OCI-LY1 (cell line): ENCODE data around the gene RNF40.
A peak's percentile ranks its signal among the peaks of the same experiment; 100 is the strongest.

Experiments
- H2AFZ ChIP-seq: fragments of 200-600 bp; sonication (generic), shearing (Covaris generic); 2 replicates; pipeline ENCODE4 v1.6.0; 2014; ENCODE audit warnings: antibody characterized with exemption, mild to moderate bottlenecking, low read length
- H3F3A ChIP-seq: fragments of 200-600 bp; sonication (generic), shearing (Covaris generic); 2 replicates; pipeline ENCODE4 v1.6.0; 2014; ENCODE audit warnings: mild to moderate bottlenecking, antibody characterized with exemption, low read length, moderate library complexity; ENCODE audit not compliant: insufficient read depth
- H3K27ac ChIP-seq: fragments of 200-600 bp; sonication (generic); 2 replicates; pipeline ENCODE4 v1.5.1; 2014; ENCODE audit warnings: low read length, mixed run types, mild to moderate bottlenecking, low read depth; ENCODE audit not compliant: poor library complexity, severe bottlenecking
- H3K27me3 ChIP-seq: fragments of 200-600 bp; sonication (generic); 2 replicates; pipeline ENCODE4 v1.6.0; 2014; ENCODE audit warnings: antibody characterized with exemption, mild to moderate bottlenecking, low read length, moderate library complexity; ENCODE audit not compliant: insufficient read depth
- H3K36me3 ChIP-seq: fragments of 200-600 bp; sonication (generic); 2 replicates; pipeline ENCODE4 v1.6.1; 2014; ENCODE audit warnings: mild to moderate bottlenecking, antibody characterized with exemption, low read length, moderate library complexity, mixed read lengths; ENCODE audit not compliant: insufficient read depth
- H3K4me1 ChIP-seq: fragments of 200-600 bp; sonication (generic); 2 replicates; pipeline ENCODE4 v1.5.1; 2014; ENCODE audit warnings: mild to moderate bottlenecking, low read length, moderate library complexity; ENCODE audit not compliant: insufficient read depth, severe bottlenecking
- H3K4me2 ChIP-seq: fragments of 200-600 bp; sonication (generic), shearing (Covaris generic); 2 replicates; pipeline ENCODE4 v1.6.1; 2014; ENCODE audit warnings: low read length
- H3K4me3 ChIP-seq: fragments of 200-600 bp; sonication (generic); 2 replicates; pipeline ENCODE4 v1.5.1; 2014; ENCODE audit warnings: low read length, low read depth, mild to moderate bottlenecking, mixed read lengths; ENCODE audit not compliant: poor library complexity, severe bottlenecking
- H3K79me2 ChIP-seq: fragments of 200-600 bp; shearing (Covaris generic); 2 replicates; pipeline ENCODE4 v1.6.1; 2016; ENCODE audit warnings: mixed run types, low read length, mixed read lengths; ENCODE audit not compliant: insufficient read depth
- H3K9ac ChIP-seq: fragments of 200-600 bp; sonication (generic), shearing (Covaris generic); 2 replicates; pipeline ENCODE4 v1.6.1; 2014; ENCODE audit warnings: mild to moderate bottlenecking, low read length, mixed read lengths
- H3K9me2 ChIP-seq: fragments of 200-600 bp; sonication (generic), shearing (Covaris generic); 2 replicates; pipeline ENCODE4 v1.6.1; 2014; ENCODE audit warnings: low read depth, mild to moderate bottlenecking, low read length, mixed read lengths
- H3K9me3 ChIP-seq: fragments of 200-600 bp; shearing (Covaris generic); 2 replicates; pipeline ENCODE4 v1.6.1; 2014; ENCODE audit warnings: low read length, mixed read lengths
- H4K20me1 ChIP-seq: fragments of 200-600 bp; sonication (generic), shearing (Covaris generic); 2 replicates; pipeline ENCODE4 v1.6.0; 2016; ENCODE audit warnings: mild to moderate bottlenecking, low read length; ENCODE audit not compliant: insufficient read depth
- CTCF ChIP-seq: fragments of 200-600 bp; sonication (generic), shearing (Covaris generic); IDR thresholded peaks from 2 replicates; pipeline ENCODE4 v1.5.1; 2017; ENCODE audit warnings: mild to moderate bottlenecking, antibody characterized with exemption, low read length, moderate library complexity, mixed read lengths
- EZH2 ChIP-seq: fragments of 200-600 bp; sonication (generic), shearing (Covaris generic); IDR thresholded peaks from 2 replicates; pipeline ENCODE4 v1.8.0; 2017; ENCODE audit warnings: borderline replicate concordance, mixed run types, mild to moderate bottlenecking, antibody characterized with exemption, low read length, moderate library complexity, mixed read lengths

Gene RNF40

GRCh38 chr16:30786936-30787612 is 25.0 kb downstream of the RNF40 start, which contains the start of gene ZNF629:
Gene ZNF629 (minus strand): TSS chr16:30787205. CDS start chr16:30784482, 2,723 bp downstream.
- no peak within 1 kb of the TSS for H2AFZ ChIP-seq
- no peaks in the 10 kb centered on the region for H3K79me2 ChIP-seq

GRCh38 chr16:30787613-30788378 is 25.7 kb downstream of the RNF40 start:
- Histone ChIP-seq H3K4me3 (no peak overlapping the region), H3K27ac (no peak overlapping the region), H3K9ac (no peak overlapping the region), H3K79me2 (no peaks in the 10 kb centered on the region), H3K4me2 (no peak overlapping the region), H3K36me3 (no peaks in the 10 kb centered on the region), H3K9me2 (no peaks in the 10 kb centered on the region), H2AFZ (no peak overlapping the region), H3K9me3 (no peaks in the 10 kb centered on the region), H3F3A (no peaks in the 10 kb centered on the region), H3K4me1 (no peaks in the 10 kb centered on the region), H3K27me3 (0 out of 2 replicates have a peak, but pooled peaks cover 9% of the 10 kb centered on the region), H4K20me1 (no peaks in the 10 kb centered on the region)
- TF ChIP-seq EZH2 (no peak), CTCF (no peak)

More at GRCh38 chr16:30786936-30787612, 25.0 kb downstream of the RNF40 start, which contains the start of gene ZNF629:
- Histone ChIP-seq H3K9me2 (no peaks in the 10 kb centered on the region), H3K36me3 (no peaks in the 10 kb centered on the region), H3K4me3 (peak within 1 kb of the TSS; percentile 14), H3F3A (no peaks in the 10 kb centered on the region), H4K20me1 (no peaks in the 10 kb centered on the region), H3K9ac (no peak within 1 kb of the TSS), H3K4me1 (no peaks in the 10 kb centered on the region), H3K9me3 (no peaks in the 10 kb centered on the region), H3K27ac (no peak within 1 kb of the TSS), H3K27me3 (0 out of 2 replicates have a peak, but pooled peaks cover 9% of the 10 kb centered on the region), H3K4me2 (no peak within 1 kb of the TSS)
- TF ChIP-seq EZH2 (no peak), CTCF (no peak)

- H4K20me1 ChIP-seq, result no peaks in the 10 kb centered on the region
- H3K36me3 ChIP-seq, result no peaks in the 10 kb centered on the region
- no peak overlapping the region for H3K4me2 ChIP-seq
- no peaks in the 10 kb centered on the region for H3K79me2 ChIP-seq
- H3K4me3 ChIP-seq, result no peak overlapping the region
- H3K4me1 ChIP-seq, result no peaks in the 10 kb centered on the region
- H3K9me2 ChIP-seq, result no peaks in the 10 kb centered on the region
- H2AFZ ChIP-seq, result no peak overlapping the region
- H3K9ac ChIP-seq, result no peak overlapping the region
- no peak for TF ChIP-seq CTCF
- TF ChIP-seq EZH2, result no peak
- H3F3A ChIP-seq, result no peaks in the 10 kb centered on the region
- H3K27ac ChIP-seq, result no peak overlapping the region
- H3K27me3 ChIP-seq, result peaks cover 11% of the 10 kb centered on the region; the same call in 1 of the 2 replicates
- H3K9me3 ChIP-seq, result no peaks in the 10 kb centered on the region
These were observed 31.5 kb downstream of the RNF40 start for GRCh38 chr16:30793508-30794069.
